Caco-2 (cell line): ENCODE measurements around the gene SCMH1. TPM values are rescaled to one million over a fixed set of nuclear protein-coding genes. Genes with fewer than 3 reads are reported as not detected.

Source experiments
- BruUV-seq: library from RNA; stranded (reverse); fragments of 400-500 nt; replicated peaks from 2 replicates; lab custom pipeline; 2021; lab: Mats Ljungman, UMichigan
- CTCF ChIA-PET: fragments of 300-600 bp; sonication (Branson Sonifier 250); formaldehyde crosslinking; loops from one replicate; lab custom pipeline; 2022; ENCODE audit warnings: antibody characterized with exemption; lab: Charles Lee
- POLR2A ChIA-PET: fragments of 300-600 bp; sonication (Branson Sonifier 250); formaldehyde crosslinking; loops from one replicate; lab custom pipeline; 2022; ENCODE audit warnings: antibody characterized with exemption; lab: Charles Lee
- DNase-seq, 2 experiments: peaks; one replicate each; pipeline versions ENCODE4 v3.0.0 to v3.0.0-alpha.2; 2020 to 2022
- H3K27me3 ChIP-seq: replicated peaks from 2 replicates; pipeline ENCODE4 v1.6.0; 2011; ENCODE audit warnings: low read length; ENCODE audit not compliant: control insufficient read depth, insufficient read depth
- H3K36me3 ChIP-seq: 2 replicates; pipeline ENCODE4 v1.5.1; 2011; ENCODE audit warnings: low read length; ENCODE audit not compliant: control insufficient read depth, insufficient read depth
- H3K4me1 ChIP-seq: fragments of 250-450 bp; sonication (Bioruptor Pico); 2 replicates; pipeline ENCODE4 v1.5.1; 2020; ENCODE audit warnings: mild to moderate bottlenecking
- H3K4me3 ChIP-seq: 2 replicates; pipeline ENCODE4 v1.5.1; 2011; ENCODE audit warnings: low read depth, mild to moderate bottlenecking, control low read depth, low read length
- H3K9me3 ChIP-seq: fragments of 250-450 bp; sonication (Bioruptor Pico); 2 replicates; pipeline ENCODE4 v1.5.1; 2020; ENCODE audit warnings: mild to moderate bottlenecking, moderate library complexity
- H3K27ac Mint-ChIP-seq: one replicate; pipeline ENCODE4 v1.8.0; 2022; ENCODE audit warnings: mixed read lengths; ENCODE audit not compliant: unreplicated experiment
- H3K27me3 Mint-ChIP-seq: one replicate; pipeline ENCODE4 v1.8.0; 2022; ENCODE audit warnings: mixed read lengths; ENCODE audit not compliant: insufficient read depth, unreplicated experiment
- H3K36me3 Mint-ChIP-seq: one replicate; pipeline ENCODE4 v1.8.0; 2022; ENCODE audit warnings: mild to moderate bottlenecking, mixed read lengths; ENCODE audit not compliant: insufficient read depth, unreplicated experiment
- H3K4me1 Mint-ChIP-seq: one replicate; pipeline ENCODE4 v1.8.0; 2022; ENCODE audit warnings: low read depth, mixed read lengths; ENCODE audit not compliant: unreplicated experiment
- H3K4me3 Mint-ChIP-seq: one replicate; pipeline ENCODE4 v1.8.0; 2022; ENCODE audit warnings: mild to moderate bottlenecking, moderate library complexity, mixed read lengths; ENCODE audit not compliant: unreplicated experiment
- H3K9me3 Mint-ChIP-seq: one replicate; pipeline ENCODE4 v1.8.0; 2022; ENCODE audit warnings: mixed read lengths; ENCODE audit not compliant: unreplicated experiment
- intact Hi-C: fragments of 100-400 bp; cut with micrococcal nuclease; formaldehyde crosslinking; loops from one replicate; pipeline ENCODE4 v1.10.0; 2022; ENCODE audit not compliant: unreplicated experiment
- total RNA-seq: library from RNA; stranded (reverse); gene quantifications from 2 replicates; pipeline ENCODE4 v1.2.3, GENCODE V29; 2022
- TF ChIP-seq, protein P1 (sequence below), 2 experiments: fragments of 200-600 bp in 1 of 2; IDR thresholded peaks; 1 replicate in 1 of 2; 2 replicates in 1 of 2; pipeline versions ENCODE4 v1.5.1 to v1.8.0; 2011 to 2022; ENCODE audit warnings: antibody characterized with exemption in 1 of 2, control low read depth in 1 of 2, inconsistent platforms in 1 of 2, low read depth in 1 of 2, low read length in 1 of 2, mild to moderate bottlenecking in 1 of 2, moderate library complexity in 1 of 2; ENCODE audit not compliant: insufficient read depth in 1 of 2, severe bottlenecking in 1 of 2, unreplicated experiment in 1 of 2

The SCMH1 gene
- total RNA-seq, 1 experiment from 2014 or later, result 27.6 TPM

DNA sequence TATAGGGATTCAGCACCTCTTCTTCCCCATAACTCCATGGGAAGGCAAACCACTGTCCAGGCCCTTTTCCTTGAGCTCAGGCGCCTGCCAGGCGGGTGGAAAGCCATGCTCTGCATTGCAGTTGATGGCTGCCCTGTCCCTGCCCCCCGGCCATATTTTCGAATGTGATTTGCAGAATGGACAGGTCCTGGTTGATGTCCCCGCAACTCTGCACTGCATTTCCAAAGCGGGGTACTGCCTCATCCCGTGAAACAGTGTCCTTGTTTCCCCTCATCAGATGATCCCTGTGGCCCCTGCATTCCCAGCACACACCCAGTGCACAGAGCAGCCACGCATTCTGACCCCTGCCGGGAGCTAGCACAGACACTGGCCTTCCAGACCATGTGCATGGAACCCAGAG, 33.7 kb upstream of the SCMH1 start:
- POLR2A ChIA-PET, result no interaction called here
- no peaks in the 10 kb centered on the region for H3K9me3 ChIP-seq
- Mint-ChIP-seq H3K27me3 (no peaks in the 10 kb centered on the region), H3K4me1 (no peaks in the 10 kb centered on the region), H3K36me3 (no peaks in the 10 kb centered on the region), H3K27ac (no peak overlapping the region), H3K9me3 (no peaks in the 10 kb centered on the region), H3K4me3 (no peak overlapping the region)
- no peaks in the 10 kb centered on the region for H3K4me1 ChIP-seq
- CTCF ChIA-PET, result no interaction called here
- no peaks in the 10 kb centered on the region for H3K27me3 ChIP-seq
- TF ChIP-seq, protein P1, sequence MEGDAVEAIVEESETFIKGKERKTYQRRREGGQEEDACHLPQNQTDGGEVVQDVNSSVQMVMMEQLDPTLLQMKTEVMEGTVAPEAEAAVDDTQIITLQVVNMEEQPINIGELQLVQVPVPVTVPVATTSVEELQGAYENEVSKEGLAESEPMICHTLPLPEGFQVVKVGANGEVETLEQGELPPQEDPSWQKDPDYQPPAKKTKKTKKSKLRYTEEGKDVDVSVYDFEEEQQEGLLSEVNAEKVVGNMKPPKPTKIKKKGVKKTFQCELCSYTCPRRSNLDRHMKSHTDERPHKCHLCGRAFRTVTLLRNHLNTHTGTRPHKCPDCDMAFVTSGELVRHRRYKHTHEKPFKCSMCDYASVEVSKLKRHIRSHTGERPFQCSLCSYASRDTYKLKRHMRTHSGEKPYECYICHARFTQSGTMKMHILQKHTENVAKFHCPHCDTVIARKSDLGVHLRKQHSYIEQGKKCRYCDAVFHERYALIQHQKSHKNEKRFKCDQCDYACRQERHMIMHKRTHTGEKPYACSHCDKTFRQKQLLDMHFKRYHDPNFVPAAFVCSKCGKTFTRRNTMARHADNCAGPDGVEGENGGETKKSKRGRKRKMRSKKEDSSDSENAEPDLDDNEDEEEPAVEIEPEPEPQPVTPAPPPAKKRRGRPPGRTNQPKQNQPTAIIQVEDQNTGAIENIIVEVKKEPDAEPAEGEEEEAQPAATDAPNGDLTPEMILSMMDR (IDR thresholded peaks at IDR 0.05; ENCODE audit: insufficient read depth in 1 of 2, low read depth in 1 of 2, low read length in 1 of 2, severe bottlenecking in 1 of 2, unreplicated experiment in 1 of 2), result no peak
- H3K4me3 ChIP-seq, result no peak overlapping the region
- BruUV-seq, result no TSS peak
- no peak for DNase-seq
- H3K36me3 ChIP-seq, result no peaks in the 10 kb centered on the region
- intact Hi-C loops, result no loop called here

DNA sequence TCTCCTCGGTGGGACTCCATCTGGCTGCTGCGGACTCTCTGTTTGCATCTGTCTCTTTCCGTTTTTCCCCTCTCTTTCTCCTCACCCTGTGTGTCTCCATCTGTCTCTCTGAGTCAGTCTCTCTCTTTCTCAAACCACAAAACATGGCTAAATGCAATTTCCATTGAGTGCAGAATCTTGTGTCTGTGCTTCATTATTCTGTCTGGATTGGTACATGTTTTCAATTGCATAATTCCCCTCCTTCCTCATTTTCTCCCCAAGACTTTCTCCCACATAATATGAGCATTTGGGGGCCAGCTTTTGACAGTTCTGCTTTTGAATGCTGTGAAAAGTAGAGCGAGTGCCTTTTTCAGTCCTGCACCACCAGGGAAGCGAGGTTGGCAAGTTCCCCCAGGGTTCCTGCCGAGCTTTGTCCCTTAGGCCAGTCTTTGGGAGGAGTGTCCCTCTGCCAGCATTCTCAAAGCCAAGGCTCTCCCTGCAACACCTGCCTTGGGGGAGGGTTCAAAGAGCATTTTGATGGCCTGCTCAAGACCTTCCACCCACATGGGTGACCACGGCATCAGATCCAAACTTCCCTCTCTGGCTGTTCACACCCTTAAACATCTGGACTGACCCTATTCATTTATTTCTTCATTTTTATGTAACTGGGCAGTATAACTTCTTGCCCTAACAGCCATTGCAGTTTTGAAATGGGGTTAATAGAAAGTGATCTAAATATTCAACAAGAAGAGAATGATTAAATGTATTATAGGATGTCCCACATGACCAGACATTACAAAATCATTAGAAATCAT, 32.8 kb upstream of the SCMH1 start:
- CTCF ChIA-PET, result no interaction called here
- no peaks in the 10 kb centered on the region for H3K27me3 ChIP-seq
- Mint-ChIP-seq H3K4me3 (no peak overlapping the region), H3K4me1 (no peaks in the 10 kb centered on the region), H3K9me3 (no peaks in the 10 kb centered on the region), H3K36me3 (no peaks in the 10 kb centered on the region), H3K27me3 (no peaks in the 10 kb centered on the region), H3K27ac (no peak overlapping the region)
- DNase-seq, result no peak
- TF ChIP-seq, protein P1 (IDR thresholded peaks at IDR 0.05; ENCODE audit: insufficient read depth in 1 of 2, low read depth in 1 of 2, low read length in 1 of 2, severe bottlenecking in 1 of 2, unreplicated experiment in 1 of 2), result no peak
- no peaks in the 10 kb centered on the region for H3K4me1 ChIP-seq
- H3K4me3 ChIP-seq, result no peak overlapping the region
- no TSS peak for BruUV-seq
- H3K9me3 ChIP-seq, result no peaks in the 10 kb centered on the region
- POLR2A ChIA-PET, result no interaction called here
- intact Hi-C loops, result no loop called here
- H3K36me3 ChIP-seq, result no peaks in the 10 kb centered on the region

DNA sequence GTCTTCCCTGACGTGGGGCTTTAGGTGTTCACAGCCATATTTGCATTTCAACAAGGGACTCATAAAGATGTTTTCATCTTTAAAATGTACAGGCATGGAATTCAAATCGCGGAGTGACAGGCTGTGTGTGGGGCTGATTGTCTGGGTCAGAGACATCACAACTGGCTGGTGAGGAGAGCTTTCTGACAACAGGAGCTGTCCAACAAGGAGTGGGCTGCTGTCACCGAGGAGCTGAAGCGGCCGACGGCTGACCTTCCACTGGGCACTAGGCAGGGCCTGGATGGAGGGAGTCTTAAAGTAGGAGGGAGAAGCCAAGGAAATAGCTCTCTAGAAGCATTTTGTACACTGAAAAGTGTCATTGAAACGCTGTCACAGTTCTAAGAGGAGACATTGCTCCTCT, 30.5 kb upstream of the SCMH1 start:
- DNase-seq, result no peak
- Histone ChIP-seq H3K4me1 (no peaks in the 10 kb centered on the region), H3K9me3 (no peaks in the 10 kb centered on the region), H3K27me3 (no peaks in the 10 kb centered on the region), H3K4me3 (no peak overlapping the region), H3K36me3 (no peaks in the 10 kb centered on the region)
- Mint-ChIP-seq H3K36me3 (no peaks in the 10 kb centered on the region), H3K27me3 (no peaks in the 10 kb centered on the region), H3K9me3 (no peaks in the 10 kb centered on the region), H3K4me3 (no peak overlapping the region), H3K4me1 (no peaks in the 10 kb centered on the region), H3K27ac (no peak overlapping the region)
- TF ChIP-seq, protein P1 (IDR thresholded peaks at IDR 0.05; ENCODE audit: insufficient read depth in 1 of 2, low read depth in 1 of 2, low read length in 1 of 2, severe bottlenecking in 1 of 2, unreplicated experiment in 1 of 2), result no peak
- CTCF ChIA-PET, result no interaction called here
- no TSS peak for BruUV-seq
- POLR2A ChIA-PET, result no interaction called here
- intact Hi-C loops, result no loop called here
